Skeletal muscle cell (primary cell): ENCODE measurements around the gene AIG1.
A peak's percentile ranks its signal among the peaks of the same experiment; 100 is the strongest.
"Not testable (repeated sequence)": the region's sequence is repeated elsewhere in the genome, so short reads cannot be mapped to it uniquely, and the experiment has no call there.

ENCODE experiments used
- DNase-seq: peaks from one replicate; pipeline ENCODE4 v3.0.0-alpha.2; 2010; ENCODE audit warnings: low read depth
- H3K4me3 ChIP-seq: 2 replicates; pipeline ENCODE4 v1.5.1; 2011; ENCODE audit warnings: low read depth, mild to moderate bottlenecking, control low read depth, low read length, moderate library complexity

Gene AIG1

GRCh38 chr6:143332153-143332845, 271.6 kb downstream of the AIG1 start:
- no peak for DNase-seq
- no peak overlapping the region for H3K4me3 ChIP-seq

- DNase-seq: no peak
- H3K4me3 ChIP-seq: no peak overlapping the region
Observed at GRCh38 chr6:143333081-143333480, 272.4 kb downstream of the AIG1 start.

DNA sequence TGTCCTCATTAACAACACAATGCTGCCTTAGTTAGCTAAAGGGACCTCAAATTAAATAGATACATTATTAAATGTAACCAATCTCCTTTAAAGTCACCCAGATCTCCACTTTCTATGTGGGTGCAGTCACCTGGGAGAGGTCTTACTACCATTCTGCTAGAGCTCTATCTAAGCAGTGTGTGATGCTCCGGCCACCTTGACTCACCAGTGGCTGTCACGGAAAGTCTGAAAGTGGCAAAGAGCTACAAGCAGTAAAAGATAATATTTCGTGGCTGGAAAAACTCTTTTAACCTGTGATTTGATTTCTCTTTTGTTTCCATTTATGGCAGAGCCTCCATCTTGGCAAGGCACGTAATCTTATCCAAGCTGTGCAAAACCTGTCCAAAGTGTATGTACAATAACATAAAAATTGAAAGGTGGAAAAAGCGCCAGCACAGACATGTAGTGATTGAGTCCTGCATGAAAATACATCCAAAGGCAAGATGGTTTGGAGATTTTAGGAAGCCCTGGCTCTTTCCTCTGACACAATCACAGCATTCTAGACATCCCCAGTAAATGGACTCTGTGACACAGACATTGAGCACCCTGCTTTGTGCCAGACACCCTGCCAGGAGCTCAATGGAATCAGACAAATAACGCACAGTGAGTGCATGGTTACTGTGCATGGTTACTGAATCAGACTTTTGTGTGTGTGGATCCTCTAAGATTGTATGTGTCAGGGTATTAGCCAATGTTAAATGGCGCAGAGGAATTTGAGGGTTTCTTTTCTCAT, 273.2 kb downstream of the AIG1 start:
- no peak overlapping the region for H3K4me3 ChIP-seq
- no peak for DNase-seq

DNA sequence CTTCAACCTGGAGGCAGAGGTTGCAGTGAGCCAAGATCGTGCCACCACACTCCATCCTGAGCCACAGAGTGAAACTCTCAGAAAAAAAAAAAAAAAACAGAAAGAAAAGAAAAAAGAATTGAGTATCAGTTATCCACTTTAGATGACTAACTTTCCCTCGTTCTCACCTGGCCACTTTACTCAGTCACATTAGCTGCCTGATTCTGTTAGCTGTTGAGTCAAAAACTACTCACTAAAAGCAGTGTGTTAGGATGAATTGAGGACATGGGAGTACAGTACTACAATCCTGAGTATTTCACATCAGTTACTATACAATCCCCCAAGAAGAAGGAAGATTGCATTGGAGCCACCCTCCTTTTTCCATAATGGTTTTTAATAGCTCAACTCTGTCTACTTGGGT, 275.2 kb downstream of the AIG1 start:
- no peak overlapping the region for H3K4me3 ChIP-seq
- DNase-seq: no peak

DNA sequence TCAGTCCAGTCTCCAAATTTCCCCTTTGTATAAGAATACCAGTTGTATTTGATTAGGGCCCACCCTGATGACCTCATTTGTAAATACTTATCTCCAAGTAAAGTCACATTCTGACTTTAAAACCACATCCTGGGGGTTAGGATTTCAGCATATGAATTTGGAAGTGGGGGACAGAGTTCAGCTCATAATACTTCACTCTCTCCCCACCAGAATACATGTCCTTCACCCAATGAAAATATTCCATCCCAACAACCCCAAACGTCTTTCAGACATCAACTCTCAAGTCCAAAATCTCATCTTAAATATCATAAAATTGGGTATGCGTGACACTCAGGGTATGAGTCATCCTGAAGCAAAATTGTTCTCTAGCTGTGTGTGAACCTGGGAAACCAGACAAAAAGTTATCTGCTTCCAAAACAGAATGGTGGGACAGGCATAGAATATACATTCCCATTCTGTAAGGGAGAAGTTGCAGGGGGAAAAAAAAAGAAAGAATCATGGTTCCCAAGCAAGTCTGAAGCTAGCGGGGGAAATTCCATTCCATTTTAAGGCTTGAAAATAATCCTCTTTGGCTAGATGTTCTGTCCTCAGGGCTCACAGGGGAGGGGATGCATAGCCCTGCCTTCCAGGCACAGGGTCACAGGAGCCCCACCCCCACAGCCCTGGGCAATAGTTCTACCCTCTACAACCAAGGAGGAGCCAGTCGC, 275.9 kb downstream of the AIG1 start:
- no peak for DNase-seq
- no peak overlapping the region for H3K4me3 ChIP-seq

DNA sequence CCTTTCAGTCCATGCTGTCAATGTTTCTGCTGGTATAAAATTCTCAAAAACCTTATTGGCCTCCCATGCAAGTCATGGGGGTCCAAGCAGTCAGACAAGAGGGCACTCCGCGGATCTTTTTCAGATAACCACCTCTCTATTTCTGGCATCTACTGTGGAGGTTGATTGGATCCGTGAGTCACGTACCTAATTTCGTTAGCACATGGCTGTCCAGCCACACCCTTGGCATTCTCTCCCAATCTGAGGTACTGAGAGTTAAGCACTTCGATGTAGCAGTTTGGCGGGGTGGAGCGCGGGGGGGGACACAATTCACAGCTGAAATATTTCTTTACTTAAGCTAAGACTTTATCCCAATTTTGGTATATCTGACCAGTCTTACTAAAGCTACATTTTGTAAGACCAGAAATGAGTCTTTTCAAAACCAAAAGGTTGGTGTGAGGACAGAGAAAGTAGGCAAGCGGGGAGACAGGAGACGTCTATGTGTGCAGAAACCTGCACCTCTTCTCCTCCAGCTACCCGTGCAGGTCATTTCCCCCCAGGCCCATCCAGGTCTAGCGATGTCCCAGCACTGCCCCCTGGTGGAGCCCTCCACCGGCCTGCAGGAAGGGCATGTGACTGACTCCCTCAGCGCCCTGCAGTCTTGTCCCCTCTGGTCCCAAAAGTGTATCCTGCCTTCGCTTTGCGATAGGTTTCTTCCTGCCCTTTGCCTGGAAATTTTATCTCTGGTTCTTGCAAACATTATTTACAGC, 276.7 kb downstream of the AIG1 start:
- no peak overlapping the region for H3K4me3 ChIP-seq
- no peak for DNase-seq

DNA sequence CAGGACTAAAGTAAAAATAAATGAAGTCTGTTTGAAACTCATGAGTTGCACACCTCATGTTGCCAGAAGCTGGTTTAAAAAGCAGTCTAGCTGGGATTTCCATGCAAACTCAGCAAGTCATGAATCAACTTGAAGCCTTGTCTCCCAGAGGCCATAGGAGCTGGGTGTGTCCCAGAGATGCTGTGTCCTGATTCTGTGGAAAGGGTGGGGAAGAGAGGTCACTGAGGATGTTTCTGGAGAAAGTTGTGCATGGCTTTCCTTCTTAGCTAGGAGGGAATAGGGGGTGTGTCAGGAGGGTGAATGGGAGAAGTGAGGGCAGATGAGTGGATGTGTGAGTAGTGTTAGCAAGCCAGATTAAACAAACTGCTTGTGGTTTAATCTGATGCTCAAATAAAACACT, 278.5 kb downstream of the AIG1 start:
- no peak for DNase-seq
- H3K4me3 ChIP-seq: no peak overlapping the region

DNA sequence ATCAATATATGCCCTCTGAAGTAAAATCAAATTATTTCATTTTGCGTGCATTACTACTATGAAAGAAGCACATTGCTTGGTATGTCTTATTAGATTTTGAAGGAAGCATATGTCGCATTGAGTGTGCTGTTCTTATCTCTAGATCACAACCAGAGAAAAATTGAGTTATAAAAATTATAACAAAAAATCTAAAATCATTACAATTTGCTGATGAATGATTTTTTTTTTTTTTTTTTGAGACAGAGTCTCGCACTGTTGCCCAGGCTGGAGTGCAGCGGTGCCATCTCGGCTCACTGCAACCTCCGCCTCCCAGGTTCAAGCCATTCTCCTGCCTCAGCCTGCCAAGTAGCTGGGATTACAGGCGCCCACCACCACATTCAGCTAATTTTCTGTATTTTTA, 284.8 kb downstream of the AIG1 start:
- H3K4me3 ChIP-seq, DNase-seq: not testable (repeated sequence)

GRCh38 chr6:143346004-143346403, 285.3 kb downstream of the AIG1 start:
- H3K4me3 ChIP-seq: no peak overlapping the region
- DNase-seq: no peak

DNA sequence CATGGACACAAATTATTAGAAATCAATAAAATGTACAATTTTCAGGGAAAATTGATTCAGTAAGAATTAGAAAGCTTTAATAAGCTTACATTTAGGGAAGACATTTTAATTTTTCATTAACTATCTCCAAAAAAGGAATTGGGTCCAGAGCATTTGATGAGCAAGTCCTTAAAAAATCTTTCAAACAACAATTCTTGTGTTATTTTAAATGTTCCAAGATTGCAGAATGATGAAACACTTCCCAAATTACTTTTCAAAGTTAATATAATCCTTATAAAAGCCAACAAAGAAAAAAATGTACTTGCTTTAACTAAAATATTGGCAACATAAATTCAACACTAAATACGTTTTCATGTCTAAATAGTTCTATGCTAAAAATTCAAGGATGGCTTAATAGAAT, 287.8 kb downstream of the AIG1 start:
- DNase-seq: no peak
- H3K4me3 ChIP-seq: no peak overlapping the region

DNA sequence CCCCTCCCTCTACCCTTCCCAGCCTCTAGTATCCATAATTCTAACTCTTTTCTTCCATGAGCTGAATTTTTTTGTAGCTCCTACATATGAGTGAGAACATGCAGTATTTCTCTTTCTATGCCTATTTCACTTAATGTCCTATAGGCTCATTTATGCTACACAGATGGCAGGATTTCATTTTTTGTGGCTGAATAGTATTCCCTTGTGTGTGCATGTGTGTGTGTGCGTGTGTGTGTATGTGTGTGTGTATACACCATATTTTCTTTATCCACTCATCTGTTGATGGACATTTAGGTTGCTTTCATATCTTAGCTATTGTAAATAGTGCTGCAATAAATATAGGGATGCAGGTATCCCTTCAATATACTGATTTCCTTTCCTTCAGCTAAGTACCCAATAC, 288.8 kb downstream of the AIG1 start:
- no peak overlapping the region for H3K4me3 ChIP-seq

GRCh38 chr6:143356101-143356880, 295.6 kb downstream of the AIG1 start:
- DNase-seq: no peak
- H3K4me3 ChIP-seq: no peak overlapping the region

More for the DNA sequence above, 288.8 kb downstream of the AIG1 start:
- DNase-seq: no peak

DNA sequence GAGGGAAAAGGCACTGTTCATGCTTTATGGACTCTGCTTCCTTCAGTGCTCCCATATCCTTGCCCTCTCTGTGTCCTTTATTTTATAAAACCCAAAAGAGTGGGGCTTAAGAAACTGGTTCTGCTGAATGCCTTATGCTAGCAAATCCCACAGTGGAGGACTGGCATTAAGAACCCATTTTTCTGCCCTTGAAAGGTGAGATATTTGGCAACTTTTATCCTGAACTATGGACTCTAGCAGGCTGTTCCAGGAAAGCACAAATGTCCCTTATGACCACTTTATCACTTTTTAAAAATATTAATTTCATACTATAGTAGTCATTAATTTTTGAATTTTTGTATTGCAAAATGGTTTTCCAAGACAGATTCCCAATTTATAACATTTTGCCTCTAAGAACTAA, 296.5 kb downstream of the AIG1 start:
- no peak for DNase-seq
- H3K4me3 ChIP-seq: no peak overlapping the region

DNA sequence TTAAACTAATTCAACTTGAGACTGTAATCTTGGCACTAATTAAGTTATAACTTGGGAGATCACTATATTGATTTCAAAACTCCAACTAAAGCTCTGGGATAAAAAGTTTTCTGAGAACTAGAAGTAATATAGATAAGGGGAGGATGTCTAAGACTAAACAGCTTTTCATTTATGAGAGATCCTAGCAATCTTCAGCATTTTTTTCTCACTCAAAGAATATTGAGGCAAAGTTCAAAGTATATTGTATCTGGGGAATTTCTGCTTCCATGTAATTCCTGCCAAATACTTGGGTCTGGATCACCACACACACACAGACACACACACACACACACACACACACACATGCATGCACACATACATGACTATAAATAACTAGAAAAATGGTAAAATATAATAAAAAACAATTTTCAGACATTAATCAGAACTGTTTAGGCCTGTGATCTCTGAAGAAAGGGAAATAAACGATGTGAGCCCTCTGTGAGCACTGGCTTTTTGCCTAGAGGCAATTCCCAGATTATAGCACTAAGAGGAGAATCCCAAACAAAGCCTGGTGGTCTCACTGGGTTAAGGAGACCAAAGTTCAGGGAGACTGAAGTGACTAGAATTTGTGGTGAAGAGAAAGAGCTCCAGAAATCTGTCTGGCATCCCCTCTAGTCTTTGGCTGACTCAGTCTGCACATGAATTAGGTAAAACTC, 297.0 kb downstream of the AIG1 start:
- H3K4me3 ChIP-seq: no peak overlapping the region
- DNase-seq: no peak

- DNase-seq: no peak
- no peak overlapping the region for H3K4me3 ChIP-seq
Observed at GRCh38 chr6:143361536-143362191, 301.0 kb downstream of the AIG1 start.

- DNase-seq: no peak
- H3K4me3 ChIP-seq: no peak overlapping the region
Observed at GRCh38 chr6:143362192-143362558, 301.5 kb downstream of the AIG1 start.

DNA sequence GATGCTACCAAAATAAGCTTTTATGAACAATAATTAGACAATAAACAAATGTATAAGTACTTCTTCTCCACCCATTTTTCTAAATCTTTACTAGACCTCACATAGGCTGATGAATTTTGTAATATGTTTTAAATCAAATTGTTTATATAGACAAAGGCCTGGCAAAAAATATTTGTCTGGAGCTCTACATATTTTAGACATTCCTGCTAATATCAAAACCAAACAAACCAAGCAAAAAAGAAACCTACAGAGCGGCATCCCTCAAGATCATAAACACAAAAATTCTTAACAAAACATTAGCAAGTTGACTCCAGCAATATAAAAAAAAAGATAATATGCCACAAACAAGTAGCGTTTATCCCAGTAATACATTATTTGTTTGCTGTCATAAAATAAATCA, 302.6 kb downstream of the AIG1 start:
- DNase-seq: no peak
- H3K4me3 ChIP-seq: no peak overlapping the region

- H3K4me3 ChIP-seq: no peak overlapping the region
- DNase-seq: peak; percentile 57
Observed at GRCh38 chr6:143368426-143368825, 307.7 kb downstream of the AIG1 start.
